Panc1 (cell line): ENCODE measurements around the gene DENND4C.
"Not testable (repeated sequence)": the region's sequence is repeated elsewhere in the genome, so short reads cannot be mapped to it uniquely, and the experiment has no call there.

ENCODE experiments used
- POLR2AphosphoS5 ChIP-seq: IDR thresholded peaks from 2 replicates; pipeline ENCODE4 v1.6.1; 2012; ENCODE audit warnings: mild to moderate bottlenecking, low read depth, low read length, moderate library complexity
- REST ChIP-seq, 2 experiments: IDR thresholded peaks; 2 replicates each; pipeline ENCODE4 v1.6.1; 2011 to 2012; ENCODE audit warnings: low read depth in 2 of 2, control low read depth in 1 of 2, low read length in 1 of 2, mild to moderate bottlenecking in 1 of 2, moderate library complexity in 1 of 2; ENCODE audit not compliant: insufficient read depth in 1 of 2
- SIN3A ChIP-seq: IDR thresholded peaks from 2 replicates; pipeline ENCODE4 v1.6.1; 2012; ENCODE audit warnings: low read depth, mild to moderate bottlenecking, low read length, moderate library complexity, borderline replicate concordance; ENCODE audit not compliant: insufficient read depth
- TCF7L2 ChIP-seq: IDR thresholded peaks from 2 replicates; pipeline ENCODE4 v1.6.1; 2011; ENCODE audit warnings: mild to moderate bottlenecking, low read depth, low read length, inconsistent platforms
- TF ChIP-seq, protein P1 (sequence below): fragments of 450-650 bp; IDR thresholded peaks from 2 replicates; pipeline ENCODE4 v1.5.1; 2017; ENCODE audit warnings: mild to moderate bottlenecking

GRCh38 chr9:19266778-19267384, 36.4 kb downstream of the DENND4C start:
- TF ChIP-seq, protein P1, sequence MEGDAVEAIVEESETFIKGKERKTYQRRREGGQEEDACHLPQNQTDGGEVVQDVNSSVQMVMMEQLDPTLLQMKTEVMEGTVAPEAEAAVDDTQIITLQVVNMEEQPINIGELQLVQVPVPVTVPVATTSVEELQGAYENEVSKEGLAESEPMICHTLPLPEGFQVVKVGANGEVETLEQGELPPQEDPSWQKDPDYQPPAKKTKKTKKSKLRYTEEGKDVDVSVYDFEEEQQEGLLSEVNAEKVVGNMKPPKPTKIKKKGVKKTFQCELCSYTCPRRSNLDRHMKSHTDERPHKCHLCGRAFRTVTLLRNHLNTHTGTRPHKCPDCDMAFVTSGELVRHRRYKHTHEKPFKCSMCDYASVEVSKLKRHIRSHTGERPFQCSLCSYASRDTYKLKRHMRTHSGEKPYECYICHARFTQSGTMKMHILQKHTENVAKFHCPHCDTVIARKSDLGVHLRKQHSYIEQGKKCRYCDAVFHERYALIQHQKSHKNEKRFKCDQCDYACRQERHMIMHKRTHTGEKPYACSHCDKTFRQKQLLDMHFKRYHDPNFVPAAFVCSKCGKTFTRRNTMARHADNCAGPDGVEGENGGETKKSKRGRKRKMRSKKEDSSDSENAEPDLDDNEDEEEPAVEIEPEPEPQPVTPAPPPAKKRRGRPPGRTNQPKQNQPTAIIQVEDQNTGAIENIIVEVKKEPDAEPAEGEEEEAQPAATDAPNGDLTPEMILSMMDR: not testable (repeated sequence)
- TF ChIP-seq REST (IDR thresholded peaks at IDR 0.05; ENCODE audit: insufficient read depth in 1 of 2, low read depth in 2 of 2, low read length in 1 of 2): peak in 1 of 2 experiments; percentile 62; a peak in 2 of 4 replicates
- not testable (repeated sequence) for TF ChIP-seq TCF7L2, SIN3A, POLR2AphosphoS5
